GM19099 (cell line): ENCODE measurements around the gene SYTL3.

ENCODE experiments used
- POLR2A ChIP-seq: IDR thresholded peaks from 3 replicates; pipeline ENCODE4 v1.6.1; 2011; ENCODE audit warnings: low read depth; ENCODE audit not compliant: insufficient read length; ENCODE audit errors: extremely low read depth

SYTL3 gene

DNA sequence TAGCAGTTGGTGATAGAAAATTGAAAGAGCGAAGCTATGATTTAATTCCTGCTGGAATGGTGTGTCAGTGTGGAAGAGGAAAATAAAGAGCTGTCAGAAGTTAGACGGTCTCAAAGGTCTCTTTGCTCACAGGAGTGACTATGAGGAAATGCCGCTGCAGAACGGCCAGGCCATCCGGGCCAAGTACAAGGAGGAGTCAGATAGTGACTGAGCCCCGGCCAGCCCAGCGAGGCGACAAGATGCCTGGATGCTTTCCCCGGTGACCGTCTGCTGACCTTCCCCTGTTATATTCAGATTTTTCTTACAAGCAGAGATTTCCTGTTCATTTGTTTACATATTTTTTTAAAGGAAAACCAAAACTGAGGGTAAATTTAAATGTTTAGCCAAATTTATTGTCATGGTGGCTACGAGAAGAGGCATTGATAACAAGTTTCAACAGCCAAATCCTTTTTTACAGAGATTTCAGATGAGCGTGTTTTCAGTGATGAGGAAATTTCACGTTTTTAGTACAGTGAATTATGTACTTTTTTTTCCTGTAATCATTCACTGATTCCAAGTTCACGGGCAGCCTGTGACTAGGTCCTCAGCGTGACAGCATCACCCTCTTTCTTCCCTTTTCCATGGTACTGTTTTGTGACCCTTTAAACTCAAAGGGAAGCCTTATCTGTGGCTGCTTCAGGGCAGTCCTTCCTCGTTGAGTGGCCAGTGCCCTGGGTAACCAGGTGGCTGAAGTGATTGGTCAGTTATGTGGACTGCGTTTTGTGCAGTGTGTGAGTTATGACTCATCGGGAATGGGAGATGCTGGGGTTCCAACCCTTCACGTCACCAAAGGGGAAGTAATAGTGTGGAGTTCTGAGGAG, 17.9 kb upstream of the SYTL3 start:
- no peak for TF ChIP-seq POLR2A

DNA sequence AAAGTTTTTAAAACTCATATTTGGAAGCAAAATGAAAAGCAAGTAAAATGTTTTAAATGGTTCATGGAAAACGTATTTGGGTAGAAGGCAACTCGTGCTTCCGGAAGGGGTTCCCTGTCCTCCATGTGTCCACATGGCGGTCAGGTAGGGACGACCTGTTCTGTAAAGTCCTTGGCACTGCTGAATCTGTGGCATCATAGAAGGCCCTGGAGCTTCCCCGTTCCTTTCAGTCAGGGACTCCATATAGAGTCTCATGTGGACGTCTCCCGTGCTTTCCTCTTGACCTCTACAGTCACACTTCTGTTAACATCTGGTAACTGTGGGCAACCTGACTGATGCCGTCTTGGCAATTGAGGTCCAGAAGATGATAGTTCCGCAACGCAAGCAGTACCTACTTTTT, 16.7 kb upstream of the SYTL3 start:
- TF ChIP-seq POLR2A, result no peak

DNA sequence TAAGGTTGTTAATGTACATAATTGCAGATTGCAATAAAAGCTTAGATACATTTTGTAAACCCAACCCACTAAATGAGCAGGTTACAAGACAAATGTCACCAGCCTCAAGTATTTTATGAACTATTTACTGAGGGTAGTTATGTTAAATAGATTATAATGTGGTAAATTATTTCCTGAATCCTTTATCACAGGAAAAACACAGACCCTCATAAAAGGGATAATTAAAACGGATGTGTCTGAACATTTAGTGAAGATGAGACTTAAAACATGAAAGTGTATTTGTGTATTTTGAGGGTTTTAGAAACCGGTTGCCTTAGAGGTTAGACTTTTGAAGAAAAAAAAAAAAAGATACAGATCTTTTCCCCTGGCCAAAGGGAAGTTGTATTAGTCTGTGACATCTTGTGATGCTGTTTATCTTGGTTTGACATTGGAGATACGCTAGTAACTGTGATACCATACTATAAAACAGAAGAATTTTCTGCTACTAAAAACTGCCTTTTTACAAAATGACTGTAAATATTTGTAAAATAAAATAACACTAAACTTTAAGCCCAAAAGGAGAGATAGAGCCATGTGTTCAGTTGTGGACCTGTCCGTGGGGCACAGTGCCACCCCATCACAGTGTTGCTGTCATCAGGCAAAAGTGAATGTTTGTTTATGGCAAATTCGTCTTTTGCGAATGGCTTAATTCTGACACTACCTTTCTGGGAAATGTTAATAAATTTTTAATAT, 15.0 kb upstream of the SYTL3 start:
- TF ChIP-seq POLR2A, result no peak

DNA sequence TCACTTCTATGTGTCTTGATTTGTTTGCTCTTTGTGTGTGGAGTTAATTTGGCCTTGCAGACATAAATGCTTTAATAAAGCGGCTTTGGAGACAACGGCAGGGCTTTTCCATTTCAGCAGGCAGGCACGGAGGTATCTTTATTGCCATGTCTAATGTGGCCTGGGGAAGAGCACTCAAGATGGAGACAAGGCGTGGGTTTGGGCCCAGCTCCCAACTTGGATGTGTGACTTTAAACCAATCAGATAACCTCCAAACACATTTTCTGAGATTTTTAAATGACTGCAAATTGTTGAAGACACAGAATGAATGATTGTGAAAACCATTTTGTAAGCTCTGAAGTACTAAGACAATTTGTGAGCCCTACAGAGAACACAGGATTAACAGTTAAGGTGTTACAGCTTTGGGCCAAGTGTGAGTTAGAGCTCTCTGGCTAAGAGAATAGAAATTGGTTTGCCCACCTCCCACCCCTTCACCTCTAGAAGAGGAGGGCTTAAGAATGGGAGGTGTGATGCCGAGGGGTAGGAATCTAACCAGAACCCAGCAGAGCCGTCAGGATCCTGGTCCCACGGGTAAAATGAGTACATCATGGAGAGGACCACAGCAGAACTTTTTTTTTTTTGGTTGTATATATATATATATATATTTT, 14.3 kb upstream of the SYTL3 start:
- TF ChIP-seq POLR2A, result no peak

DNA sequence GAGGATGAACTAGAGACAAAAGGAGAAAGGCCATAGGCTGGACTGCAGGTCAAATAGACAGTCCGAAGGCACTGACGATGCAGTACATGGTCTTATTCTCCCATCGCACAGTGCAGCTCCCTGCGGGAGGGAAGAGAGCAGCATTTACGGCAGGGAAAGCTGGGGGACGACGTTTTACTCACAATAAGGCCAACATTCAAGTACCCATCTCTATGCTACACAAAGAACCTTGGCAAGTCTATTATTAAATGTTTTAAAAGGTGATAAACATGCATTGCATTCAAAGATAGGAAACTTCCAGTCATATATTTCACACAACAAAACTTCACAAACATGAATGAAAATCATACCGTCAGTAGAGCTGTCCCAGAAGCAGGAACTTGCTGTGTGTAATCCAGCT, 13.1 kb upstream of the SYTL3 start:
- TF ChIP-seq POLR2A, result no peak

DNA sequence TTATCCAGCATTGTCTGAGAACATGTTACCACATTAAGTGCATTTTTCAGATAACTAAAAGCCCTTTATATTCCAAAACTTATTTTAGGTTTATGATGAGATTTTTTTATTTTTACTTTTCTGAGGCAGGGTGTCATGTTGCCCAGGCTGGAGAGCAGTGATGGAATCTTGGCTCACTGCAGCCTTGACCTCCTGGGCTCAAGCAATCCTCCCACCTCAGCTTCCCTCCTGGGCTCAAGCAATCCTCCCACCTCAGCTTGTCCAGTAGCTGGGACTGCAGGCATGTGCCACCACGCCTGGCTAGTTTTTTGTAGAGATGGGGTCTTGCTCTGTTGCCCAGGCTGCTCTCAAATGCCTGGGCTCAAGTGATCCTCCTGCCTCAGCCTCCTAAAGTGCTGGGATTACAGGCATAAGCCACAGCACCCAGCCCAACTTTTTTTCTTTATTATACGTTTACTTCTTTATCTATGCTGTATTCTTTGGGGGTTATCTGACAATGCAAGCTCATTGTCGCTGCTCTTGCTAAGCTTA, 11.5 kb upstream of the SYTL3 start:
- no peak for TF ChIP-seq POLR2A

DNA sequence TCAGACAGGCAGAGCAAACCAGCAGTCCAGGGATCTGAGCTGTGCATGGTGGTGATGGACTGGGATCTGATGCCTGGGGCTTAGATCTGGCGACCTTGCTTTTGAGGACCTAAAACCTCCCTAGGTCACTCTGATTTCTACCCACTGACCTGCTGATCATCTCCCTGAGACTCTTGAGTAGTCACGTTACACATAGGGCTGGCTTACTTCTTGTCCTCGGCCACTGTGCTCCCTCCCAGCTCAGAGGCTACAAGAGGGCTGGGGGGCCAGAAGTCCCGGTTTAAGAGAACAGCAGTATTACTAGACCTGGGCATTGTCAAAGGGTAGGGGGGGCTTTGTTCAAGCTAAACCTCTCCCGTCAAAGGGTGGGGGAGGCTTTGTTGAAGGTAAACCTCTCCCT, 10.8 kb upstream of the SYTL3 start:
- TF ChIP-seq POLR2A, result no peak

DNA sequence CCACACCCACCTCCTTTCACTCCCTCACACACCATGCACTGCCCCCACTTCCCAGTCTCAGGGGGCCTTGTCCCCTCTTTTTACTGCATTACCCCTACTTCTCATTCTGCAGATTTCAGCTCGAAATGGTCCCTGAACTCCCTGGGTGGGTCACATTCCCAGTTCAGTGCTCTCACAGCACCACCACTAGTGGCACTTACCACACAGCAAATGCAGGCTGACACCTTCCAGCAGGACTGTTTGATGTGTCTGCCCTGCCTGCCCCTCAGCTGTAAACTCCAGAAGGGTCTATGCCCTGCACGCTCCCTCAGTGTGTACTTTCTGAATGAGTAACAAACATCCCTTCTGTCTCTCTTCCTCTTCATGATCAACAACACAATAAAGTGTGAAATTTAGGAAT, 9.3 kb upstream of the SYTL3 start:
- TF ChIP-seq POLR2A, result no peak

DNA sequence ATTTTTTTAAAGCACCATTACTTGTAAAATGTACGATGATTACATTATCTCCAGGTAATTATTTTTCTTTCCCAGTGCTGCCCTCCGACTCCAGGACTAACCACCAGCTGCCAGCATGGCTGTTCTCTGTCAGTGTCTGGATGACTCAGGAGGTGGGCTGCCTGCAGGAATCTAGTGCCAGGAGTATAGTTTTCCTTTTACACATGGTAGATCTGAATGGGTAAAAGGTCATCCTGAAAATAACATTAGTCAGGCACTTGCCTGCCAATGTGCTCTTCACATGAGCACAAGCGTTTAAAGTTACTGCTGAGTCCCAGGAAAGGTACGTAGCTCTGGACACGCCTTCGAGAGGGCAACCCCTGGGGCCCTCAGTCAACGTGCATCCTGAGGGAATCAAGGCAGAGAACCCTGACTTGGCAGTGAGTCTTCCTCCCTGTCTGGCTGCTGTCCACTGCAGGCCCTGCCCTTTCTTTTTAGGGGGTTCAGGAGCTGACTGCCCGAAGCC, 7.7 kb upstream of the SYTL3 start:
- TF ChIP-seq POLR2A, result no peak

DNA sequence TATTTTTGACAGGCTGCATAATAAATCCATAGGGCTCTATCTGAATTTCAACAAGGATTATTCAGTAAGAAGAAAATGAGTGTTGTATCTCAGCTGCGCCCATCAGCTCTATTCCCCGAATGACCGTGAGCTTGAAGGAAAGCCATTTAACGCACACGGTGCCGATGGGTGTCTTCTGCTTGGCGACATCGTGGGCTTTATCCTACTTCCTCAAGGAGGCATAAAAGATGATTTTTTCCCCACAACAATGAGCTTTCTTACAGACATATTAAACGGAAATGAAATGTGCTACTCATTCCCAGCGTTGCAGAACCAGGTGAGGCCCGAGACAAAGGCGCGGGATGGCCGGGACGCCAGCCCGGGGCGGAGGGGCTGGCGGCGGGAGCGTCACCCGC, 6.0 kb upstream of the SYTL3 start:
- TF ChIP-seq POLR2A, result no peak

DNA sequence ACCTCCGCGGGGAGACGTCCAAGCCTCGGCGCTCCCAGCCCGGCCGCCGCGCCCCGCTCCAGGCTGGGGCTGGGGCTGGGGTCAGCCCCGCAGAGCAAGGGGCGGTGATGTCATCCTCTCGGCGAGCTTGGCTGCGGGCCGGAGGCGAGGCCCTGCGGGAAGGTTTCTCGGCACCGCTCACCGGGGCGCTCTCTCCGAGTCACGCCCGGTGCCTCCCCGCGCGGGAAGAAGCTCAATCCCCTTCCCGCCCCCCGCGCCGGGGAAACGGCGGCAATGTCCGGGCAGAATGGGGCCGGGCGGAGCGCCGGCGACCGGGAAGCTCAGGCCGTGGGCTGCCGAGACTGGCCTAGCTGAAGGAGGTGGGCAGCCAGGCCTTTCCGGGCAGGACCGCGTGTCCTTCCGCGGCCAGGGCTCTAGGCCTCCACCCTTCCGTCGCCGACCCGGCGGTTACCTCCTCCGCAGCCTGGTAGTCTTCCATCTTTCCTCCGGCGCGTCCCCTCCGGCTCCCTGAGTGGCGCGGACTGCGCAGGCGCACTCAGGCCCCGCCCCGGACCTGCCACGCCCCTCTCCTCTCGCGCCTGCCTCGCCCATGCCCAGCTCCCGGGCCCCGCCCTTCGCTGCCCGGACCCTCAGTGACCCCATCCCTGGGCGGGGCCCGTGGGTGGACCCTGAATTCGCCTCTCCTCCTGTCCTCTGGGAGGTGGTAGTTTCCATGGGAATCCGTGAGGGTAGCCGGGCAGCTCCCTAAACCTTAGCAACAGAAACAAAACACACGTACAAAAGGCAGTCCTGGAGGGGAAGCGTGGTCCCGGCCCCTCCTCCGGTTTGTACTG, 5.4 kb upstream of the SYTL3 start, which contains the start of gene DYNLT1:
Gene DYNLT1 (minus strand): TSS at position 513 of the 833 bp plus-strand sequence. CDS start 35 bp downstream, at position 478.
- peak; percentile 86 for TF ChIP-seq POLR2A

DNA sequence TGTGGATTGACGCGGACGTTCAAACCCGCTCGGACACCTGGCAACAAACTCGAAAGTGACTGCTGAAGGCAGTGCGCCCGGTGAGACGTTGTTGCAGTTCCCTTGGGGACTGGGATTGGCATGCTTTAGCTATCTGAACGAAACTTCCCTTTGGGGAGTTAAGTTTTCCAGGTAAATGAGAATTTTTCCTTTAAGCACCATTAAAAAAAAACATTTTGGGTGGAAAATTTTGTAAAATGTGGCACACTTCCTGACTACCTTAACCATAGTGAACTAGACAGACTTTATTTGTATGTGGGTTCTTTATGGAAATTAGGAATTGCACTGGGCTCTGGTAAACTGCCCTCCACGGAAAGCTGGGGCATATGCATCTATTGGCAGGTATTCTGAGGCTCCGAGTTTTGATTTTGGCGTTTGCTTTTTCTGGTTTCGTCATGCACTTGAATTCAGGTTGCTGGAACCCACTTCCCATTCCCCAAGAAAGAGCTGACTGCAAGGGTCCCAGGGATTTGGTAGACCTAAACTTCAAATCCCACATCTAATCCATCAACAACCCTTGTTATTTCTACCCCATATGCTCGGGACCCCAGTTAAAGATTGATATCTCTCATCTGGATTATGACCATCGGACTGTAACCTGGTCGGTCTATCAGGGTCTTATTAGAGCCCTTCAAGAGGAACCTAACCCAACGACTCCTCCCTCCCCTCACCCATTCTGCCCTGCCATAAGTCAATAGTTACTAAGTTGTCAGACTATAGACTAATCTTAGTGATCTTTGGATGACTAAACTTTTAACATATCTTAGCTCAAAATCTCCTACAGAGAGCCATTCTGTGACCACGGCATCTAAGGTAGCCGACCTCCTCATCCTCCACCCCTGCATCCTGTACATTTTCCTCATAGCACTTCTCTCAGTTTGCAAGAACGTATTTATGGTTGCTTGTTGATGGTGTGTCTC, 4.5 kb upstream of the SYTL3 start:
- no peak for TF ChIP-seq POLR2A
